Naive thymus-derived CD4-positive, alpha-beta T cell (primary cell): ENCODE measurements around the gene RBM34. TPM values are rescaled to one million over a fixed set of nuclear protein-coding genes. Genes with fewer than 3 reads are reported as not detected.
"Not testable (repeated sequence)": the region's sequence is repeated elsewhere in the genome, so short reads cannot be mapped to it uniquely, and the experiment has no call there.

Experiments used
- ATAC-seq: fragments of 150-1000 bp; cut with Tn5 transposase; 2 replicates; pipeline ENCODE4 v1.10.0; 2021; ENCODE audit warnings: mild to moderate bottlenecking, moderate library complexity
- CTCF ChIA-PET: fragments of 350-600 bp; sonication (Branson Sonifier 250); formaldehyde crosslinking; loops from one replicate; lab custom pipeline; 2021; ENCODE audit warnings: antibody characterized with exemption; lab: Charles Lee
- POLR2A ChIA-PET: fragments of 350-600 bp; sonication (Branson Sonifier 250); formaldehyde crosslinking; loops from one replicate; lab custom pipeline; 2021; ENCODE audit warnings: antibody characterized with exemption, inconsistent platforms; lab: Charles Lee
- DNase-seq, 9 donors: peaks; one replicate each; pipeline versions ENCODE4 v3.0.0 to v3.0.0-alpha.2; 2020 to 2022; ENCODE audit warnings: mixed read lengths in 1 of 9
- H3K27ac ChIP-seq: one replicate; pipeline ENCODE4 v1.7.0; 2013; ENCODE audit warnings: mild to moderate bottlenecking, low read depth, low read length, moderate library complexity
- H3K27me3 ChIP-seq, 2 donors: one replicate each; pipeline ENCODE4 v1.7.0; 2013; ENCODE audit warnings: low read length in 2 of 2, mild to moderate bottlenecking in 2 of 2, moderate library complexity in 2 of 2; ENCODE audit not compliant: control insufficient read depth in 2 of 2, insufficient read depth in 2 of 2
- H3K36me3 ChIP-seq, 3 experiments: 1 replicate in 2 of 3; 2 replicates in 1 of 3; pipeline ENCODE4 v1.7.0; 2013; ENCODE audit warnings: low read length in 3 of 3, mild to moderate bottlenecking in 3 of 3, moderate library complexity in 1 of 3; ENCODE audit not compliant: insufficient read depth in 3 of 3, control insufficient read depth in 2 of 3
- H3K4me1 ChIP-seq, 2 donors: one replicate each; pipeline ENCODE4 v1.7.0; 2013; ENCODE audit warnings: low read length in 2 of 2, mild to moderate bottlenecking in 2 of 2, moderate library complexity in 1 of 2; ENCODE audit not compliant: control insufficient read depth in 2 of 2, insufficient read depth in 2 of 2
- H3K4me3 ChIP-seq: 2 replicates; pipeline ENCODE4 v1.7.0; 2013; ENCODE audit warnings: mild to moderate bottlenecking, low read length
- H3K9me3 ChIP-seq, 3 experiments: 1 replicate in 2 of 3; 2 replicates in 1 of 3; pipeline ENCODE4 v1.7.0; 2013; ENCODE audit warnings: low read length in 3 of 3; ENCODE audit not compliant: control insufficient read depth in 2 of 3
- H3K27ac Mint-ChIP-seq, 9 donors: one replicate each; pipeline ENCODE4 v1.8.0; 2020 to 2022; ENCODE audit warnings: mixed read lengths in 9 of 9, mild to moderate bottlenecking in 8 of 9, moderate library complexity in 5 of 9, inconsistent platforms in 2 of 9
- H3K27me3 Mint-ChIP-seq, 5 donors: one replicate each; pipeline ENCODE4 v1.8.0; 2021 to 2022; ENCODE audit warnings: mixed read lengths in 5 of 5, mild to moderate bottlenecking in 1 of 5
- H3K36me3 Mint-ChIP-seq, 5 donors: one replicate each; pipeline ENCODE4 v1.8.0; 2020 to 2022; ENCODE audit warnings: mixed read lengths in 5 of 5, mild to moderate bottlenecking in 3 of 5, inconsistent platforms in 1 of 5
- H3K4me1 Mint-ChIP-seq, 7 donors: one replicate each; pipeline ENCODE4 v1.8.0; 2020 to 2022; ENCODE audit warnings: mixed read lengths in 7 of 7, mild to moderate bottlenecking in 3 of 7, inconsistent platforms in 1 of 7
- H3K4me3 Mint-ChIP-seq, 10 donors: one replicate each; pipeline ENCODE4 v1.8.0; 2020 to 2022; ENCODE audit warnings: mild to moderate bottlenecking in 10 of 10, mixed read lengths in 10 of 10, moderate library complexity in 6 of 10, inconsistent platforms in 2 of 10
- H3K9me3 Mint-ChIP-seq, 11 donors: one replicate each; pipeline ENCODE4 v1.8.0; 2020 to 2022; ENCODE audit warnings: mixed read lengths in 11 of 11, mild to moderate bottlenecking in 4 of 11, inconsistent platforms in 1 of 11, moderate library complexity in 1 of 11
- intact Hi-C, 2 donors: fragments of 100-400 bp; cut with micrococcal nuclease; formaldehyde crosslinking; loops; one replicate each; pipeline ENCODE4 v1.15.1; 2023
- polyA plus RNA-seq, 2 donors: library from polyadenylated mRNA; unstranded; fragments of 300-500 nt; fragmentation: Illumina TruSeq; gene quantifications; one replicate each; pipeline ENCODE4 v1.2.3, GENCODE V29; 2021
- total RNA-seq, 6 experiments: library from RNA in 5 of 6; stranded (reverse) in 5 of 6; gene quantifications; 1 replicate in 5 of 6; 2 replicates in 1 of 6; pipeline ENCODE4 v1.2.3 and lab custom pipeline; 2021 to 2026

The RBM34 gene
- total and polyA plus RNA-seq, 7 experiments from 2014 or later: 65.0 to 171 (median 129) TPM

- DNase-seq, H3K4me3 Mint-ChIP-seq, H3K4me3 ChIP-seq, H3K27ac Mint-ChIP-seq, H3K27me3 Mint-ChIP-seq, H3K27me3 ChIP-seq, H3K9me3 Mint-ChIP-seq, POLR2A ChIA-PET, H3K36me3 Mint-ChIP-seq, H3K36me3 ChIP-seq, ATAC-seq, H3K4me1 ChIP-seq, H3K27ac ChIP-seq, H3K9me3 ChIP-seq: not testable (repeated sequence)
- intact Hi-C loops: loop anchor here (2.0 to 5.0 kb wide), 2 partner anchors 691 to 881 kb away; no protein-coding TSS in a partner anchor
- H3K4me1 Mint-ChIP-seq: peaks cover 6 to 14% (median 7%) of the 10 kb centered on the region in 7 donors
- CTCF ChIA-PET: interaction anchor here (0.7 to 1.3 kb wide), 5 partner anchors 8 to 325 kb away, joined by 3 to 7 read pairs (median 5); no protein-coding TSS in a partner anchor
These were observed 69.6 kb downstream of the RBM34 start for GRCh38 chr1:235091319-235092044.

GRCh38 chr1:235090406-235091069 lies 70.5 kb downstream of the RBM34 start:
- CTCF ChIA-PET: interaction anchor here (0.8 to 1.0 kb wide), 2 partner anchors 12 to 326 kb away, joined by 5 to 7 read pairs; no protein-coding TSS in a partner anchor

GRCh38 chr1:235088907-235089306 lies 72.1 kb downstream of the RBM34 start:
- peaks cover 0 to 6% (median 0%) of the 10 kb centered on the region in 5 donors for H3K27me3 Mint-ChIP-seq
- H3K36me3 Mint-ChIP-seq: no peaks in the 10 kb centered on the region
- peak overlapping the region in 1 of 10 donors; percentile 28 for H3K4me3 Mint-ChIP-seq
- H3K4me1 ChIP-seq: peaks cover 2 to 3% of the 10 kb centered on the region in 2 donors
- ChIA-PET POLR2A (interaction anchor here (0.8 kb wide), 1 partner anchor 489 kb away, joined by 3 read pairs; no protein-coding TSS in a partner anchor), CTCF (interaction anchor here (0.7 to 1.6 kb wide), 2 partner anchors 106 to 328 kb away, joined by 3 to 4 read pairs; no protein-coding TSS in a partner anchor)
- peak overlapping the region in 1 of 9 donors; percentile 11 for H3K27ac Mint-ChIP-seq
- ATAC-seq (no peak), DNase-seq (no peak)
- intact Hi-C loops: loop anchor here in 1 of 2 donors (10.0 kb wide), 1 partner anchor 244 kb away; no protein-coding TSS in a partner anchor
- H3K4me1 Mint-ChIP-seq: peaks cover 5 to 13% (median 7%) of the 10 kb centered on the region in 7 donors
- H3K9me3 ChIP-seq: no peaks in the 10 kb centered on the region
- no peak overlapping the region for H3K4me3 ChIP-seq
- no peak overlapping the region for H3K27ac ChIP-seq
- no peaks in the 10 kb centered on the region for H3K9me3 Mint-ChIP-seq
- H3K27me3 ChIP-seq: no peaks in the 10 kb centered on the region
- H3K36me3 ChIP-seq: no peaks in the 10 kb centered on the region

More at GRCh38 chr1:235090406-235091069, 70.5 kb downstream of the RBM34 start:
- H3K4me3 Mint-ChIP-seq: no peak overlapping the region
- no peaks in the 10 kb centered on the region for H3K36me3 Mint-ChIP-seq
- Histone ChIP-seq H3K36me3 (no peaks in the 10 kb centered on the region), H3K27me3 (no peaks in the 10 kb centered on the region), H3K9me3 (no peaks in the 10 kb centered on the region), H3K27ac (no peak overlapping the region), H3K4me1 (peaks cover 0 to 3% of the 10 kb centered on the region in 2 donors), H3K4me3 (no peak overlapping the region)
- no peak for ATAC-seq
- H3K27me3 Mint-ChIP-seq: peaks cover 0 to 6% (median 0%) of the 10 kb centered on the region in 5 donors
- peaks cover 6 to 14% (median 7%) of the 10 kb centered on the region in 7 donors for H3K4me1 Mint-ChIP-seq
- H3K27ac Mint-ChIP-seq: no peak overlapping the region
- POLR2A ChIA-PET: no interaction called here
- H3K9me3 Mint-ChIP-seq: no peaks in the 10 kb centered on the region
- intact Hi-C loops: loop anchor here in 1 of 2 donors (5.0 kb wide), 1 partner anchor 882 kb away; no protein-coding TSS in a partner anchor
- DNase-seq: no peak

GRCh38 chr1:235088430-235088829 lies 72.6 kb downstream of the RBM34 start:
- intact Hi-C loops: loop anchor here in 1 of 2 donors (10.0 kb wide), 1 partner anchor 244 kb away; no protein-coding TSS in a partner anchor

GRCh38 chr1:235087906-235088305 lies 73.1 kb downstream of the RBM34 start:
- H3K27ac Mint-ChIP-seq: peak overlapping the region in 1 of 9 donors; percentile 55
- no peak overlapping the region for H3K4me3 Mint-ChIP-seq
- POLR2A ChIA-PET: no interaction called here
- Histone ChIP-seq H3K4me1 (peaks cover 5 to 11% of the 10 kb centered on the region in 2 donors), H3K27me3 (no peaks in the 10 kb centered on the region), H3K36me3 (no peaks in the 10 kb centered on the region), H3K27ac (no peak overlapping the region), H3K4me3 (no peak overlapping the region), H3K9me3 (no peaks in the 10 kb centered on the region)
- H3K36me3 Mint-ChIP-seq: no peaks in the 10 kb centered on the region
- CTCF ChIA-PET: no interaction called here
- peaks cover 0 to 6% (median 0%) of the 10 kb centered on the region in 5 donors for H3K27me3 Mint-ChIP-seq
- no peaks in the 10 kb centered on the region for H3K9me3 Mint-ChIP-seq
- no peak for ATAC-seq
- peaks cover 10 to 19% (median 12%) of the 10 kb centered on the region in 7 donors for H3K4me1 Mint-ChIP-seq
- intact Hi-C loops: loop anchor here in 1 of 2 donors (10.0 kb wide), 1 partner anchor 243 kb away; no protein-coding TSS in a partner anchor
- no peak for DNase-seq

More at GRCh38 chr1:235088430-235088829, 72.6 kb downstream of the RBM34 start:
- ATAC-seq (no peak), DNase-seq (no peak)
- peak overlapping the region in 1 of 10 donors; percentile 28 for H3K4me3 Mint-ChIP-seq
- ChIA-PET POLR2A (interaction anchor here (0.8 kb wide), 1 partner anchor 488 kb away, joined by 3 read pairs; no protein-coding TSS in a partner anchor), CTCF (interaction anchor here (0.7 to 1.6 kb wide), 2 partner anchors 106 to 328 kb away, joined by 3 to 4 read pairs; no protein-coding TSS in a partner anchor)
- H3K27ac Mint-ChIP-seq: no peak overlapping the region
- H3K4me1 Mint-ChIP-seq: peaks cover 5 to 14% (median 7%) of the 10 kb centered on the region in 7 donors
- H3K27me3 ChIP-seq: no peaks in the 10 kb centered on the region
- H3K27ac ChIP-seq: no peak overlapping the region
- no peak overlapping the region for H3K4me3 ChIP-seq
- no peaks in the 10 kb centered on the region for H3K9me3 ChIP-seq
- H3K9me3 Mint-ChIP-seq: no peaks in the 10 kb centered on the region
- H3K4me1 ChIP-seq: peaks cover 2 to 7% of the 10 kb centered on the region in 2 donors
- H3K27me3 Mint-ChIP-seq: peaks cover 0 to 6% (median 0%) of the 10 kb centered on the region in 5 donors
- H3K36me3 ChIP-seq: no peaks in the 10 kb centered on the region
- H3K36me3 Mint-ChIP-seq: no peaks in the 10 kb centered on the region

GRCh38 chr1:235085411-235086117 lies 75.5 kb downstream of the RBM34 start:
- POLR2A ChIA-PET, ATAC-seq, H3K27me3 ChIP-seq, H3K27ac Mint-ChIP-seq, H3K27me3 Mint-ChIP-seq, H3K36me3 Mint-ChIP-seq, H3K36me3 ChIP-seq, H3K9me3 ChIP-seq, H3K27ac ChIP-seq, H3K9me3 Mint-ChIP-seq, H3K4me3 Mint-ChIP-seq, H3K4me3 ChIP-seq, DNase-seq: not testable (repeated sequence)
- peaks cover 11 to 21% (median 13%) of the 10 kb centered on the region in 7 donors for H3K4me1 Mint-ChIP-seq
- intact Hi-C loops: loop anchor here in 1 of 2 donors (10.0 kb wide), 1 partner anchor 241 kb away; no protein-coding TSS in a partner anchor
- CTCF ChIA-PET: interaction anchor here (0.7 to 3.6 kb wide), 3 partner anchors 488 to 594 kb away, joined by 3 to 36 read pairs (median 3); no protein-coding TSS in a partner anchor
- peaks cover 5 to 11% of the 10 kb centered on the region in 2 donors for H3K4me1 ChIP-seq
